ENCODE data around the gene RAB36.

Gene RAB36

DNA sequence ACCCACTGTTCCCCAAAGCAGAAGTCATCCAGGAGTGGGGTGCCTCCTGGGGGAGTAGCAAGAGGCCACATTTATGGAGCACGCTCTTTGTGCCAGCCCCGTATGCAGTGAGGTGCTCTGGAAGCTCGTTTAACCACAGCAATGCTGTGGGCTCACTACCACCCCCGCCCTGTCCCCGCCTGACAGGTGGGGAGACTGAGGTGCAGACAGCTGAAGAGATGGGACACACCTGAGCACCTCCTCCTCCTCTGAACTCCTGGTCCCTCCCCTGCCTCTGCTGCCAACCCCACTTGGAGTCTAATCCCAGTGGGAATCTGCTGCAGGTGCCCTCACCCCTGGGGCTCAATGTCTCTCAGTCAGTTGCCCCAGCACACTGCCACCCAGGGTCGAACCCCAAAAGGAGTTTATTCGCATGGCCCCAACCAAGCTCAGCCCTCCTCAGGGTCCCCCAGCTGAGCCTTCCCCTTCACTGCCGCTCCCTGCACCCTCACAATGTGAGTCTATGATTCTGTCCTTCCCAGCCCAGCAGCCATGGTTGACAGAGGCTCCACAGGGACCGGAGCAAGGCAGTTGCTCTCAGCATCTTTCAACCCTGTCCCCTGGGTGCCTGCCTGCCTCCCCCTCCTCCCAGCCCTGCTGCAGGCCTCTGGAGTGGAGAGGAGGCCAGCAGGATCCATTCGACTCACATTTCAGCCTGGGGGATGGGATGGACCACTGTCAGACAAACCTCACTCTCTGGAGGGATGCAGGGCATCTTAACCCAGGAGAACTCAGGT lies 21.8 kb downstream of the RAB36 start:
- Histone ChIP-seq H3K36me3 (ENCODE audit: insufficient read depth, low read length) (no peaks in the 10 kb centered on the region), H3K9ac (ENCODE audit: low read depth, low read length, poor library complexity, severe bottlenecking) (no peak overlapping the region), H3K9me2 (replicated peaks; ENCODE audit: low read depth, low read length) (no peaks in the 10 kb centered on the region), H3K4me3 (ENCODE audit: low read length, poor library complexity, severe bottlenecking) (no peak overlapping the region), H3K79me2 (ENCODE audit: insufficient read depth, low read length) (no peaks in the 10 kb centered on the region), H4K20me1 (ENCODE audit: insufficient read depth, low read length, poor library complexity, severe bottlenecking) (no peaks in the 10 kb centered on the region), H3K9me3 (ENCODE audit: insufficient read depth, low read depth, low read length) (no peaks in the 10 kb centered on the region), H3F3A (ENCODE audit: low read depth) (no peaks in the 10 kb centered on the region), H3K4me1 (ENCODE audit: insufficient read depth, low read length, poor library complexity, severe bottlenecking) (no peaks in the 10 kb centered on the region), H3K4me2 (ENCODE audit: low read depth, low read length, poor library complexity, severe bottlenecking) (no peak overlapping the region), H2AFZ (ENCODE audit: low read length) (no peak overlapping the region), H3K27me3 (ENCODE audit: insufficient read depth, low read length, poor library complexity, severe bottlenecking) (no peaks in the 10 kb centered on the region)
- no peak for TF ChIP-seq EZH2phosphoT487 (IDR thresholded peaks at IDR 0.05; ENCODE audit: borderline replicate concordance)
- TF ChIP-seq, protein P1, sequence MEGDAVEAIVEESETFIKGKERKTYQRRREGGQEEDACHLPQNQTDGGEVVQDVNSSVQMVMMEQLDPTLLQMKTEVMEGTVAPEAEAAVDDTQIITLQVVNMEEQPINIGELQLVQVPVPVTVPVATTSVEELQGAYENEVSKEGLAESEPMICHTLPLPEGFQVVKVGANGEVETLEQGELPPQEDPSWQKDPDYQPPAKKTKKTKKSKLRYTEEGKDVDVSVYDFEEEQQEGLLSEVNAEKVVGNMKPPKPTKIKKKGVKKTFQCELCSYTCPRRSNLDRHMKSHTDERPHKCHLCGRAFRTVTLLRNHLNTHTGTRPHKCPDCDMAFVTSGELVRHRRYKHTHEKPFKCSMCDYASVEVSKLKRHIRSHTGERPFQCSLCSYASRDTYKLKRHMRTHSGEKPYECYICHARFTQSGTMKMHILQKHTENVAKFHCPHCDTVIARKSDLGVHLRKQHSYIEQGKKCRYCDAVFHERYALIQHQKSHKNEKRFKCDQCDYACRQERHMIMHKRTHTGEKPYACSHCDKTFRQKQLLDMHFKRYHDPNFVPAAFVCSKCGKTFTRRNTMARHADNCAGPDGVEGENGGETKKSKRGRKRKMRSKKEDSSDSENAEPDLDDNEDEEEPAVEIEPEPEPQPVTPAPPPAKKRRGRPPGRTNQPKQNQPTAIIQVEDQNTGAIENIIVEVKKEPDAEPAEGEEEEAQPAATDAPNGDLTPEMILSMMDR (conservative IDR thresholded peaks at IDR 0.05; ENCODE audit: low read length), result no peak

DNA sequence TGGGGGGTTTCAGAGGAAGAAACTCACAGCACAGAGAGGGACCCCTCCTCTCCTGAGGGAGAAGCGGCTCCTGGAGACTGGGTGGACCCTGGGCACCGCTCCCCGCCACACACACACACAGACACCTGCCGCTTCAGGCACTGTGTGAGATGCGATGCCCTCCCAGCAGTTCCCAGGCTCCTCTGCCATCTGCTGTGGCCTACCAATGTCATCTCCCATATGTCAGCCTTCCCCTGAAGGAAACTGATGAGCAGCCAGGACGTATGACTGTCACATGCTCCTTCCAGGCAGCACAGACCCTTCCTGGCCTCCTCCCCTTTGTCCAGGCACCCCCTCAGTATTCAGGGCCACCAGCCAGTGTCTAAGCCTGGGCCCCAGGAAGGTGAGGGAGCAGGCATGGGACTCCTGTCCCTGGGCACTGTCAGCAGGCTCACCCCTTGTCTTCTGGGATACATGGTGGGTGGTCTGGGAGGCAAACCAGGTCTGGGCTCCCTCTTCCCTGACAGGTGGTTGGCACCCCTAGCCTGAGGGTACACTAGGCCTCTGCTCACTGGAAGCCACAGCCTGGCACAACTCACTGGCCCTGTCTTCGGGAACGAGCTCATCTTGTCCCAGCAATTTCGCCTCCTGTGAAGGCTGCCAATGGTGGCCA lies 23.2 kb downstream of the RAB36 start:
- Histone ChIP-seq H3K9me2 (replicated peaks; ENCODE audit: low read depth, low read length) (no peaks in the 10 kb centered on the region), H3K9ac (ENCODE audit: low read depth, low read length, poor library complexity, severe bottlenecking) (no peak overlapping the region), H3K4me2 (ENCODE audit: low read depth, low read length, poor library complexity, severe bottlenecking) (no peak overlapping the region), H4K20me1 (ENCODE audit: insufficient read depth, low read length, poor library complexity, severe bottlenecking) (no peaks in the 10 kb centered on the region), H3K9me3 (ENCODE audit: insufficient read depth, low read depth, low read length) (no peaks in the 10 kb centered on the region), H3K4me1 (ENCODE audit: insufficient read depth, low read length, poor library complexity, severe bottlenecking) (no peaks in the 10 kb centered on the region), H3K36me3 (ENCODE audit: insufficient read depth, low read length) (no peaks in the 10 kb centered on the region), H3K4me3 (ENCODE audit: low read length, poor library complexity, severe bottlenecking) (no peak overlapping the region), H2AFZ (ENCODE audit: low read length) (no peak overlapping the region), H3F3A (ENCODE audit: low read depth) (no peaks in the 10 kb centered on the region), H3K79me2 (ENCODE audit: insufficient read depth, low read length) (no peaks in the 10 kb centered on the region), H3K27me3 (ENCODE audit: insufficient read depth, low read length, poor library complexity, severe bottlenecking) (no peaks in the 10 kb centered on the region)
- TF ChIP-seq, protein P1 (conservative IDR thresholded peaks at IDR 0.05; ENCODE audit: low read length), result no peak
- no peak for TF ChIP-seq EZH2phosphoT487 (IDR thresholded peaks at IDR 0.05; ENCODE audit: borderline replicate concordance)

DNA sequence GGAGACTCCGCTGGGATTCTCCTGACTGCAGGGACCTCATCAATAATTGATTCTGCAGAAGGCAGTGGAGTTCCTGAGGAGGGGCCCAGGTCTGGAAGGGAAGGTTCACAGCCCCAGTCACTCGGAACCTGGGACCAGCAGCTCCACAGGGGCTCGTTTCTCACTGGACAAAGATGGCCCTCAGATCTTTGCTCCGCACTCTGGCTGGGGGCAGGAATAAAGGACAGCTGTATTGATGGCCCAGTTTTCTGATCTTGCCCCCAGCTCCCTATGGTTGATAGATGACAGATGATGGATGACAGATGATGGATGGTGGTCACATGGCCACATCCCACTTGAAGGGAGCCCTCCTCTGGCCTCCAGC lies 23.7 kb downstream of the RAB36 start:
- H3F3A ChIP-seq (ENCODE audit: low read depth), result no peaks in the 10 kb centered on the region
- H4K20me1 ChIP-seq (ENCODE audit: insufficient read depth, low read length, poor library complexity, severe bottlenecking), result no peaks in the 10 kb centered on the region
- H3K9me3 ChIP-seq (ENCODE audit: insufficient read depth, low read depth, low read length), result no peaks in the 10 kb centered on the region
- H3K9ac ChIP-seq (ENCODE audit: low read depth, low read length, poor library complexity, severe bottlenecking), result no peak overlapping the region
- no peak overlapping the region for H2AFZ ChIP-seq (ENCODE audit: low read length)
- H3K4me1 ChIP-seq (ENCODE audit: insufficient read depth, low read length, poor library complexity, severe bottlenecking), result no peaks in the 10 kb centered on the region
- H3K36me3 ChIP-seq (ENCODE audit: insufficient read depth, low read length), result no peaks in the 10 kb centered on the region
- no peak for TF ChIP-seq EZH2phosphoT487 (IDR thresholded peaks at IDR 0.05; ENCODE audit: borderline replicate concordance)
- TF ChIP-seq, protein P1 (conservative IDR thresholded peaks at IDR 0.05; ENCODE audit: low read length), result no peak
- H3K4me2 ChIP-seq (ENCODE audit: low read depth, low read length, poor library complexity, severe bottlenecking), result no peak overlapping the region
- H3K4me3 ChIP-seq (ENCODE audit: low read length, poor library complexity, severe bottlenecking), result no peak overlapping the region
- no peaks in the 10 kb centered on the region for H3K79me2 ChIP-seq (ENCODE audit: insufficient read depth, low read length)
- H3K27me3 ChIP-seq (ENCODE audit: insufficient read depth, low read length, poor library complexity, severe bottlenecking), result no peaks in the 10 kb centered on the region
- H3K9me2 ChIP-seq (replicated peaks; ENCODE audit: low read depth, low read length), result no peaks in the 10 kb centered on the region
